Measurements from ENCODE around the gene AP1M1. TPM values are rescaled to one million over a fixed set of nuclear protein-coding genes. Genes with fewer than 3 reads are reported as not detected.
A peak's percentile ranks its signal among the peaks of the same experiment; 100 is the strongest.

Gene AP1M1
- total and polyA plus RNA-seq, 2 of the 4 experiments (the other 2 are of a cell fraction): 85.1 to 99.1 TPM

DNA sequence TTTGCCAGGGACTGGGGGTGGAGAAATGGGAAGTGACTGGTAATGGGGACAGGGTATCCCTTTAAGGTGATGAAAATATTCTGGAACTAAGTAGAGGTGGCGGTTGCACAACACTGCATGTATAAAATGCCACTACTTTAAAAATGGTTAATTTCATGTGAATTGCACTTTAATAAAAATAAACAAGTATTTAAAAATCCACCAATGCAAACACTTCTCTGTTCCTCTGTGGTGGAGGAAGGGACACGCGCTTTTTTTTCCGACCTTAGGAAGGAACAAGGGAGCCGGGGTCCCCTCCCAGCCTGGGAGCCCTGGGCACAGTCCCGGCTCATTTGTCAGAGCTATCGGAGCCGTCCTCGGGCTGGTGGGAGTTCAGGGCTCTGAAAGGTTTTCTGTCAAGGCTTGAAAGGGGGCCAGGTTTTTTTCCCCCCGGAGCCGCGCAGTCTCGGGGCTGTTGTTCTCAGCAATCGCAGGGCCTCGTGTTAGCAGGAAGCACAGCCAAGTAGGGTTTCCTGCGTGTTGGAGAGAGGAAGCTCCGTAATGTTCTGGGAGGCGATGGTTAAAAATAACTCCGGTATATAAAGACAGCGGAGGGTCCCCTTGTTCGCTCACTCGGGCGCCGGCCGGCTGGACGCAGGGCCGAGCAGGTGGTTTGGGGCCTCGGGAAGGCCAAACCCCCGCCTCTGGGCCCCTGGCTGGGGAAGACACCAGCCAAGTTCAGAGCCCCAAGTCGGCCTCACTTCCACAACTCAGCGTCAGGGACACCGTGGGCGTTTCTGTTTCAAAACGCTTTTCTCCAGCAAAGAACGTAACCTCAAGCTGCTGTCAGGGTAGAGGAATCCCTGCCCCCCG, 85.7 kb downstream of the AP1M1 start:
- Histone ChIP-seq H4K20me1 (ENCODE audit: insufficient read depth, low read length) (0 out of 2 replicates have a peak, but pooled peaks cover 4% of the 10 kb centered on the region), H3K14ac (replicated peaks; ENCODE audit: low read depth, low read length) (peak overlapping the region; percentile 72), H3K4me3 (ENCODE audit: insufficient read depth, low read depth, low read length) (no peak overlapping the region), H3K56ac (ENCODE audit: extremely low read depth, insufficient read depth, low read length) (peak overlapping the region; percentile 6; the same call in 1 of the 2 replicates), H2AK9ac (replicated peaks; ENCODE audit: low read depth, low read length, poor library complexity) (peak overlapping the region; percentile 84), H2BK5ac (ENCODE audit: low read depth, low read length, poor library complexity, severe bottlenecking) (peak overlapping the region; percentile 20), H3K9ac (ENCODE audit: low read depth, low read length) (peak overlapping the region; percentile 39; the same call in 1 of the 2 replicates), H2BK120ac (ENCODE audit: low read depth, low read length) (peak overlapping the region; percentile 83; the same call in 1 of the 2 replicates), H3K27ac (ENCODE audit: insufficient read depth, low read length) (peak overlapping the region; percentile 42), H3K4me2 (ENCODE audit: low read depth, low read length) (peak overlapping the region; percentile 4), H3K23ac (ENCODE audit: low read depth, low read length) (no peak overlapping the region), H3K4ac (ENCODE audit: low read depth, low read length) (peak overlapping the region; percentile 69), H3K27me3 (ENCODE audit: control insufficient read depth, insufficient read depth, low read length) (peaks cover 15% of the 10 kb centered on the region), H3K9me1 (ENCODE audit: insufficient read depth, low read length) (peaks cover 6% of the 10 kb centered on the region; the same call in 1 of the 2 replicates), H3K9me3 (ENCODE audit: control insufficient read depth, insufficient read depth, low read length) (no peaks in the 10 kb centered on the region), H2BK20ac (ENCODE audit: low read depth, low read length) (peak overlapping the region; percentile 45; the same call in 1 of the 2 replicates), H3K79me1 (ENCODE audit: low read depth in 1 of 2, low read length in 2 of 2) (no peaks in the 10 kb centered on the region; a peak in 1 of 4 replicates), H3K36me3 (ENCODE audit: control insufficient read depth, insufficient read depth, low read length) (no peaks in the 10 kb centered on the region), H4K8ac (ENCODE audit: low read depth in 2 of 2, low read length in 2 of 2) (peak overlapping the region; percentile 59 to 73; a peak in 3 of 4 replicates), H2AK5ac (ENCODE audit: low read depth, low read length) (peak overlapping the region; percentile 84), H3K4me1 (ENCODE audit: control insufficient read depth, insufficient read depth, low read length) (peaks cover 6% of the 10 kb centered on the region), H2AFZ (replicated peaks; ENCODE audit: low read length, poor library complexity) (peak overlapping the region; percentile 92), H2BK15ac (ENCODE audit: low read depth, low read length) (peak overlapping the region; percentile 56; the same call in 1 of the 3 replicates), H3K18ac (ENCODE audit: low read depth, low read length) (peak overlapping the region; percentile 0; the same call in 1 of the 2 replicates), H4K91ac (ENCODE audit: insufficient read depth, low read depth, low read length) (peak overlapping the region; percentile 52), H4K5ac (ENCODE audit: low read depth, low read length) (0 out of 2 replicates have a peak overlapping the region, but pooled peaks have one; percentile 6)
- ATAC-seq (ENCODE audit: low read depth) (peak; percentile 57), DNase-seq (peak; percentile 70)
- BruUV-seq (replicated peaks): no TSS peak
- dilution Hi-C loops (cut with HindIII; ENCODE audit: low sequenced_read_pairs, unreplicated experiment): no loop called here
- in situ Hi-C loops (cut with MboI; ENCODE audit: low sequenced_read_pairs): no loop called here
- TF ChIP-seq CEBPB (IDR thresholded peaks at IDR 0.05; ENCODE audit: low read depth, low read length) (peak; percentile 77), MAZ (IDR thresholded peaks at IDR 0.05; ENCODE audit: borderline replicate concordance, low read depth, low read length) (peak; percentile 35; the same call in 1 of the 2 replicates), RCOR1 (IDR thresholded peaks at IDR 0.05; ENCODE audit: insufficient replicate concordance, low read length) (peak; percentile 49), NFE2L2 (IDR thresholded peaks at IDR 0.05; ENCODE audit: low read depth, low read length) (no peak)
- POLR2A ChIA-PET (ENCODE audit: unreplicated experiment): interaction anchor here (0.6 kb wide), 2 partner anchors 12 to 41 kb away, joined by 3 to 4 read pairs; partner anchors contain the start of gene KLF2
- CTCF ChIA-PET: no interaction called here
- intact Hi-C loops (cut with micrococcal nuclease): loop anchor here (5.0 kb wide), 1 partner anchor 34 kb away; no protein-coding TSS in a partner anchor
- WGBS, 2 experiments (ENCODE audit: extremely low coverage in 2 of 2, insufficient read length in 1 of 2): 16% methylated on average over 11 of the region's 36 CpGs; no CpG with 5 or more reads in 1 of the 2 experiments

All from IMR-90 (cell line).